NB4 (cell line): ENCODE data around the gene AP3B1.

Source experiments
- DNase-seq: peaks from one replicate; pipeline ENCODE4 v3.0.0; 2010; ENCODE audit warnings: low read depth
- H3K4me3 ChIP-seq: one replicate; pipeline ENCODE4 v1.5.1; 2011; ENCODE audit warnings: mild to moderate bottlenecking, low read depth, low read length, moderate library complexity
- MYC ChIP-seq: IDR thresholded peaks from 2 replicates; pipeline ENCODE4 v1.6.1; 2011; ENCODE audit warnings: low read depth, low read length
- POLR2A ChIP-seq: IDR thresholded peaks from 2 replicates; pipeline ENCODE4 v1.6.1; 2011; ENCODE audit warnings: mild to moderate bottlenecking; ENCODE audit not compliant: insufficient read length; ENCODE audit errors: extremely low read depth
- TF ChIP-seq, protein P1 (sequence below): IDR thresholded peaks from one replicate; pipeline ENCODE4 v1.5.1; 2012; ENCODE audit warnings: low read depth, low read length
- TF ChIP-seq, protein P2 (sequence below): IDR thresholded peaks from 2 replicates; pipeline ENCODE4 v1.6.1; 2011; ENCODE audit warnings: low read depth, low read length

Gene AP3B1

DNA sequence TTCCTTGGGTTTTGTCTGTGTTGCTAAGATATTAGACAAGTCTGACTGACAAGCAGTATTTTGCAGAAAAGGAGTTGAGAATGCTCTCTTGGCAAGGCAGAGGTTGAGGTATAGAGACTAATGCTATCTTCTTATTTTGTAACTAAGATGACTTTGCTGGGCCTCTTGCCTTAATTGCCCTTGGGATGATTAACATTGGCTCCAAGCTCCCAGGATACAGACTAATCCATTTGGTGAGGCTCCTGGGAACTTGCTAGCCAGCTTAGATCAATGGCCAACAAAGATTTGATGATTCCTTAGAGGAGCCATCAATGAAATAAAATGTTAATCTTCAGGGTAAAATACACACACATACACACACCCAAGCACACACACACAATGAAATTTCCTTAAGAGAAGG is 28.7 kb upstream of the AP3B1 start:
- H3K4me3 ChIP-seq: no peak overlapping the region
- no peak for DNase-seq
- TF ChIP-seq, protein P1, sequence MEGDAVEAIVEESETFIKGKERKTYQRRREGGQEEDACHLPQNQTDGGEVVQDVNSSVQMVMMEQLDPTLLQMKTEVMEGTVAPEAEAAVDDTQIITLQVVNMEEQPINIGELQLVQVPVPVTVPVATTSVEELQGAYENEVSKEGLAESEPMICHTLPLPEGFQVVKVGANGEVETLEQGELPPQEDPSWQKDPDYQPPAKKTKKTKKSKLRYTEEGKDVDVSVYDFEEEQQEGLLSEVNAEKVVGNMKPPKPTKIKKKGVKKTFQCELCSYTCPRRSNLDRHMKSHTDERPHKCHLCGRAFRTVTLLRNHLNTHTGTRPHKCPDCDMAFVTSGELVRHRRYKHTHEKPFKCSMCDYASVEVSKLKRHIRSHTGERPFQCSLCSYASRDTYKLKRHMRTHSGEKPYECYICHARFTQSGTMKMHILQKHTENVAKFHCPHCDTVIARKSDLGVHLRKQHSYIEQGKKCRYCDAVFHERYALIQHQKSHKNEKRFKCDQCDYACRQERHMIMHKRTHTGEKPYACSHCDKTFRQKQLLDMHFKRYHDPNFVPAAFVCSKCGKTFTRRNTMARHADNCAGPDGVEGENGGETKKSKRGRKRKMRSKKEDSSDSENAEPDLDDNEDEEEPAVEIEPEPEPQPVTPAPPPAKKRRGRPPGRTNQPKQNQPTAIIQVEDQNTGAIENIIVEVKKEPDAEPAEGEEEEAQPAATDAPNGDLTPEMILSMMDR: no peak
- no peak for TF ChIP-seq POLR2A
- no peak for TF ChIP-seq MYC
- TF ChIP-seq, protein P2, sequence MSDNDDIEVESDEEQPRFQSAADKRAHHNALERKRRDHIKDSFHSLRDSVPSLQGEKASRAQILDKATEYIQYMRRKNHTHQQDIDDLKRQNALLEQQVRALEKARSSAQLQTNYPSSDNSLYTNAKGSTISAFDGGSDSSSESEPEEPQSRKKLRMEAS: no peak

DNA sequence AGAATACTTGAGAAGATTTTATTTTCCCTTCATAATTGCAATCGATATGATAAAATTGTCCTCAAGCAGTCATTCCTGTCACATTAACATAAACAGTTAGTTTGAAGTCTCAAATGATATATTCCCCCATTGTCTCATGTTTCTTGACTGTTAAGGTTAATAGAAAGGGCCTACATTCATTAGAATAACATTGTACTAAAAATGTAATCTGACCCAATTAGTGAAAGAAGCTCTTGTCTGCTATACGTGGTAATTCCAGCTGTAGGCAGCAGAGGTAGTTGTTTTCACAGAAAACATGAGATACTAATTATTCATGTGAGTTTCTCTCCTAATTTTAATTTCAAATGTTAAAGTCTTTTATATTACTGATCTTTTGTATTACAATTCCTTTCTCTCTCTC is 25.9 kb upstream of the AP3B1 start:
- peak; percentile 48 for DNase-seq
- H3K4me3 ChIP-seq: no peak overlapping the region
- TF ChIP-seq POLR2A: no peak
- TF ChIP-seq, protein P1: peak; percentile 44

DNA sequence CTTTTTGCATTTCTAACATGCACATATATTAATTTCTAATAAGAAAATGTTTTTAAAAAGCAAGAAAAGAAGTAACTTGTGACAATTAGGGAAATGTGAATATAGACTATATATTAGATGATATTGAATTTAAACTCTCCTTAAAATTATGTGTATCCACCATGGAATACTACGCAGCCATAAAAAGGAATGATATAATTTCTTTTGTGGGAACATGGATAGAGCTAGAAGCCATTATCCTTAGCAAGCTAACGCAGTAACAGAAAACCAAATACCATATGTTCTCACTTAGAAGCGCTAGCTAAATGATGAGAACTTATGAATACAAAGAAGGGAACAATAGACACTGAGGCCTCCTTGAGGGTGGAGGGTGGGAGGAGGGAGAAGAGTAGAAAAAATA is 23.8 kb upstream of the AP3B1 start:
- H3K4me3 ChIP-seq: no peak overlapping the region
- TF ChIP-seq, protein P1: no peak
- no peak for DNase-seq

DNA sequence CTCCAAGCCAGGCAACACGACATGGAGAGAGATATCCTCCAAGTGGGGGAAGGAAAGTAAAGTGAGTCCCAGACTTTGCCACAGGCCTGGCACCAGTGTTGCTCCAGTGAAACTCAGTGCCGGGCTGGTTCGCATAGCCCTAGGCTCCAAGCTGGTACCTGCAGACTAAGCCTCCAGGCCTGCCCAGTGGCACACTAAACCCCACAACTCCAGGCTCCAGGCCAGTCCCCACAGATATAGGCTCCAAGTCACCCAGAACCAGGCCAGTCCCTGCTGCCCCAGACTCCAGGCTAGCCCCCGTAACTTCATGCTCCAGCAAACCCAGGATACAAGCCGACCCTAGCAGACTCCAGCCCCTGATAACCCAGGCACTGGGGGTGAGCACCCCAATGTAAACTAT is 23.0 kb upstream of the AP3B1 start:
- TF ChIP-seq, protein P1: no peak
- TF ChIP-seq POLR2A: no peak
- TF ChIP-seq, protein P2: no peak
- TF ChIP-seq MYC: no peak
- no peak for DNase-seq
- H3K4me3 ChIP-seq: no peak overlapping the region

DNA sequence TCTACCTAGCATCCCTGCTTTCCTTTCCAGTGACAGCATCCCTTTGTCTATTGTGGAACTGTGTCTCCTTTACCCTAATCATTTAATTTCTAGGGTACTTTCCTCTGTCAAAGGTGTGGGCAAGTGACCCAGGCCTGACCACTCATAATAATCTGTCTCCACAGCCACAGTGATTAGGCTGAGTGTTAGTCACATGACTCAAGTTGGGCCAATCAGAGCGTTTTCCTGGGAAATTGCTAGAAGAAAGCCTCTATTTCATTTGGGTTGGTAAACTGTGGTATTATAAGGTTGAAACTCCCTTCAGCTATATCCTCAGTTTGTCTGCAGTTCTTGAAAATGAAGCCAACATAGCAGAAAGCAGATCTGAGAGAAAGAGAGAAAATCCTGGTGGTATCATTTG is 14.2 kb upstream of the AP3B1 start:
- DNase-seq: no peak
- TF ChIP-seq, protein P1: no peak
- TF ChIP-seq, protein P2: no peak
- TF ChIP-seq MYC: no peak
- no peak for TF ChIP-seq POLR2A
- no peak overlapping the region for H3K4me3 ChIP-seq

DNA sequence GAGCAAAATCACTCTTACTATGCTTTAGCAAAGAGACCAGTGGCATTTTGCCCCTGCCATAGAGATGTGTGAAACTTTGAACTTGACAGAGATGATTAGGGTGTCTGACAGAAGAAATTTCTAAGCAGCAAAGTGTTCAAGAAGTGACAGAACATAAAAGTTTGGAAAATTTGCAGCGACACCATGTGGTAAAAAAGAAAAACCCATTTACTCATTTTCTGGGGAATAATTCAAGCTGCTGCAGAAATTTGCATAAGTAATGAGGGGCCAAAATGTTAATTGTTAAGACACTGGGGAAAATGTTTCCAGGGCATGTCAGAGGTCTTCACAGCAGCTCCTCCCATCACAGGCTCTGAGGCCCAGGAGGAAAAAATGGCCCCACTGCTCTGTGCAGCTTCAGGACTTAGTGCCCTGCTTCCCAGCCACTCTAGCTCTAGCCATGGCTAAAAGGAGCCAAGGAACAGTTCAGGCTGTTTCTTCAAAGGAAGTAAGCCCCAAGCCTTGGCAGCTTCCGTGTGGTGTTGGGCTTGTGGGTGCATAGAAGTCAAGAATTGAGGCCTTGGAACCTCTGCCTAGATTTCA is 6.1 kb upstream of the AP3B1 start:
- TF ChIP-seq, protein P2: no peak
- TF ChIP-seq MYC (no peak), POLR2A (no peak)
- TF ChIP-seq, protein P1: no peak
- no peak overlapping the region for H3K4me3 ChIP-seq
- DNase-seq: peak; percentile 53
